Measurements from ENCODE around the gene RTL10. TPM values are rescaled to one million over a fixed set of nuclear protein-coding genes. Genes with fewer than 3 reads are reported as not detected.

RTL10 gene
- total and polyA plus RNA-seq, 10 of the 15 experiments (the other 5 are each of a cell fraction or from before 2014, with no cell fraction given) = 5.3 to 18.1 (median 10.3) TPM

- TF ChIP-seq HSF1 (IDR thresholded peaks at IDR 0.05; ENCODE audit: low read depth, low read length) (no peak), RCOR1 (conservative IDR thresholded peaks at IDR 0.05; ENCODE audit: low read depth, low read length) (no peak), ZBTB40 (IDR thresholded peaks at IDR 0.05; ENCODE audit: borderline replicate concordance) (no peak)
Measured at GRCh38 chr22:19818324-19819207, 36.1 kb downstream of the RTL10 start (continued).

GRCh38 chr22:19816372-19817119 lies 38.1 kb downstream of the RTL10 start:
- DNase-seq (ENCODE audit: low read depth, low spot score) (no peak), ATAC-seq (no peak), FAIRE-seq (no peak)
- no peak overlapping the region for H3K27ac ChIP-seq (ENCODE audit: control insufficient read depth, insufficient read depth)
- intact Hi-C loops (cut with micrococcal nuclease; ENCODE audit: unreplicated experiment) = no loop called here
- no peaks in the 10 kb centered on the region for H3K4me1 ChIP-seq (ENCODE audit: control insufficient read depth, insufficient read depth, low read length)
- ChIA-PET SMC1A (ENCODE audit: uncharacterized antibody, unreplicated experiment) (no interaction called here), CTCF (no interaction called here), POLR2A (no interaction called here), RAD21 (ENCODE audit: unreplicated experiment) (no interaction called here)
- no peak overlapping the region for H3K4me2 ChIP-seq (ENCODE audit: control insufficient read depth, insufficient read depth)
- no peak overlapping the region for H3K4me3 ChIP-seq
- WGBS (ENCODE audit: insufficient coverage, insufficient replicate concordance, low lambda C conversion rate, missing lambda C conversion rate) = 87% methylated on average over 14 of the region's 14 CpGs
- no peak overlapping the region for H3K9ac ChIP-seq (ENCODE audit: control insufficient read depth, insufficient read depth, low read length)
- no peaks in the 10 kb centered on the region for H3K79me2 ChIP-seq (ENCODE audit: control insufficient read depth, insufficient read depth, low read length)
- peaks cover 0 to 2% of the 10 kb centered on the region in 2 experiments; a peak in 2 of 4 replicates for H3K36me3 ChIP-seq (ENCODE audit: control insufficient read depth in 2 of 2, insufficient read depth in 2 of 2, low read length in 1 of 2)
- H3K27me3 ChIP-seq (replicated peaks in 1 of 2; ENCODE audit: control insufficient read depth in 2 of 2, insufficient read depth in 2 of 2, low read length in 1 of 2) = no peaks in the 10 kb centered on the region
- no peaks in the 10 kb centered on the region for H3K9me3 ChIP-seq (replicated peaks; ENCODE audit: control insufficient read depth, insufficient read depth, low read length)
- in situ Hi-C loops (cut with MboI) = no loop called here
- H4K20me1 ChIP-seq (ENCODE audit: control insufficient read depth, insufficient read depth) = no peaks in the 10 kb centered on the region
- BruUV-seq (replicated peaks) = no TSS peak
- no peak overlapping the region for H2AFZ ChIP-seq (ENCODE audit: control insufficient read depth, low read depth, low read length)
- TF ChIP-seq HDAC6 (IDR thresholded peaks at IDR 0.05; ENCODE audit: unreplicated experiment) = no peak
- no peak for TF ChIP-seq USF1 (IDR thresholded peaks at IDR 0.05; ENCODE audit: borderline replicate concordance, extremely low read length, insufficient read depth, low read depth, low read length)
- TF ChIP-seq HDAC2 (IDR thresholded peaks at IDR 0.05) = no peak
- no peak for TF ChIP-seq ESRRA (IDR thresholded peaks at IDR 0.05; ENCODE audit: low read length)
- TF ChIP-seq E2F8 (IDR thresholded peaks at IDR 0.05; ENCODE audit: low read depth, partially characterized antibody) = no peak
- no peak for TF ChIP-seq BRCA1 (IDR thresholded peaks at IDR 0.05; ENCODE audit: low read depth, low read length)
- TF ChIP-seq POU2F2 (IDR thresholded peaks at IDR 0.05; ENCODE audit: borderline replicate concordance, low read depth, low read length) = no peak
